GM19099 (cell line): ENCODE data around the gene TAB3.

Source experiments
- POLR2A ChIP-seq: IDR thresholded peaks from 3 replicates; pipeline ENCODE4 v1.6.1; 2011; ENCODE audit warnings: low read depth; ENCODE audit not compliant: insufficient read length; ENCODE audit errors: extremely low read depth

Gene TAB3, protein sequence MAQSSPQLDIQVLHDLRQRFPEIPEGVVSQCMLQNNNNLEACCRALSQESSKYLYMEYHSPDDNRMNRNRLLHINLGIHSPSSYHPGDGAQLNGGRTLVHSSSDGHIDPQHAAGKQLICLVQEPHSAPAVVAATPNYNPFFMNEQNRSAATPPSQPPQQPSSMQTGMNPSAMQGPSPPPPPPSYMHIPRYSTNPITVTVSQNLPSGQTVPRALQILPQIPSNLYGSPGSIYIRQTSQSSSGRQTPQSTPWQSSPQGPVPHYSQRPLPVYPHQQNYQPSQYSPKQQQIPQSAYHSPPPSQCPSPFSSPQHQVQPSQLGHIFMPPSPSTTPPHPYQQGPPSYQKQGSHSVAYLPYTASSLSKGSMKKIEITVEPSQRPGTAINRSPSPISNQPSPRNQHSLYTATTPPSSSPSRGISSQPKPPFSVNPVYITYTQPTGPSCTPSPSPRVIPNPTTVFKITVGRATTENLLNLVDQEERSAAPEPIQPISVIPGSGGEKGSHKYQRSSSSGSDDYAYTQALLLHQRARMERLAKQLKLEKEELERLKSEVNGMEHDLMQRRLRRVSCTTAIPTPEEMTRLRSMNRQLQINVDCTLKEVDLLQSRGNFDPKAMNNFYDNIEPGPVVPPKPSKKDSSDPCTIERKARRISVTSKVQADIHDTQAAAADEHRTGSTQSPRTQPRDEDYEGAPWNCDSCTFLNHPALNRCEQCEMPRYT

DNA sequence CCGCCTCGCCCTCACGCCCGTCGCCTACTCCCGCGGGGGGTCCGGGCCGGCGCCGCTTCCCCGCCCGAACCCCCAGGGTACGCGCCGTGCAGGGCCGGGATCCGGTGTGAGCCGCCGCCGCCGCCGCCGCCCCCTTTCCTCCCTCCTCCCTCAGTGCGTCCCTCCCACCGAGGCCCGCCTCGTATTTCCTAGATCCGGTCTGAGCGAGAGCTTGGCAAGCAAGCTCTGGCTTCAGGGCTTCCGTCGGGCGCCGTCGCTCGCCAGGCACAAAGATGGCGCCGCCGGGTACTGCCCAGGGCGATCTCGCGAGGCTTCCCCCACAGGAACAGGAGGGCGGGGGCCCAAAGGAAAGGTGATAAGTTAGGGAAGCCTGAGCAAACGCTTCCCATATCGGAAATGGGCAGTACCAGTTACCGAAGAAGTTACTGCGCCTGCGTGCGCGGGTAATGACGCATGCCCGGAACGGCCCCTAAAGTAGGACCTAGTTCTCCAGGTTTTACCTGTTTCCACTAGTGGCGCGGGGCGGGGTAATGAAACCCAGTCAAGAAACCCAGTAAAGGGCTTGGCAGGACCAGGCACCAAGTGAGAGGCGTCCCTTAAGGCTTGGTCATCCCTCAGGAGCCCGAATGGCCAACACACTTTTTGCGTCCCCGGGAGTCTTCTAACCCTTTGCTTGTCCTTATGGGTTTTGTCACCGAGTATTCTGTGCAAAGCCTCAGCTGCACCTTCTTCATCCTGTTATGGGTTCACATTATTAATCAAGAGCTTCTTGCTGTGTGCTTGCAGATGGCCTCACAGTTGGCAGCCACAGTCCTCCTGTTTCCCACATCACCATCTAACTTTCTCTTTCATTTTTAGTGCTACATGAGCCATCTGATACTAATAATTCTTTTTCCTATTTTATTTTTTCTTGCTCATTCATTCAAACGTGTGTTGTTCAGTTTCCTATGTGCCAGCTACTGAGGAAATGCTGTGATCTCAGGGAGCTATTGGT lies at the start of gene TAB3:
TSS of gene TAB3 (minus strand) at position 108 of the 994 bp plus-strand sequence. CDS start 29,666 bp downstream, outside the sequence.
- peak; percentile 55 for TF ChIP-seq POLR2A

DNA sequence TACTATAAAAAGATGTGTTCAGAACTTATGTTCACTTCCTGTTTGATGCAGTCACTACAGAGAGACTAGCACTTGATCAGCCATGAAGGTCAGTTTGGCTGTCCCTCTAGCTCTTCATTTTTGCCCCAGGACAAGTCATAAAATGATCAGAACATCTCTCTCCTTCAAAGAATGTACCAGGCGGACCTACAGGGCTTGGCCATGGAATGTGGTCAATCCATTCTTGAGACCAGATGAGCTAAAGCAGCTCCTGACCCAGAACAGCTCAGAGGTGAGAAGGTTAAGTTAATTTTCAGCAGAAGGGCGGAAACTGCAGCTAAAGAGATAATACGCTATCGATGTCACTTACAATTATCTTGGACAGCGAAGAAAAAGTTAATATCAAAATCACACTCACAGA lies 49.2 kb upstream of the TAB3 start:
- TF ChIP-seq POLR2A = no peak

DNA sequence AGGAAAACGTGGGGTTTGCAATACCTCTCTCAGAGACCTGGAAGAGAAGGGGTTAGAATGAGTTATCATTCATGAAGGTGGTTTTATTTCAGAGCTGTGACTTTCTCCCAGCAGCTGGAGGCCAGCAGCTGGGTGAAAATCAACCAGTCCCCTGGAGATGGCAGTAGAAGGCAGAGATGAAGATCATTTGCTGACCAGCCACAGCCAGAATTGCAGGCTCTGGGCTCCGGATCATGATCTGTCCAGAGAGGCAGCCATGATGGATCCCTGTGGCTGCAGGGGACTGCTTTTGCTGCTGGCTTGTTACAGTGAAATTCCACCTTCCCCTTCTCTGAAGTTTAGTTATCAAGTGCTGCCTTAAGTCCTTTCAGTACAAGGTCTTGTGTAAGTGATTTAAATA lies 46.9 kb upstream of the TAB3 start:
- TF ChIP-seq POLR2A = no peak

DNA sequence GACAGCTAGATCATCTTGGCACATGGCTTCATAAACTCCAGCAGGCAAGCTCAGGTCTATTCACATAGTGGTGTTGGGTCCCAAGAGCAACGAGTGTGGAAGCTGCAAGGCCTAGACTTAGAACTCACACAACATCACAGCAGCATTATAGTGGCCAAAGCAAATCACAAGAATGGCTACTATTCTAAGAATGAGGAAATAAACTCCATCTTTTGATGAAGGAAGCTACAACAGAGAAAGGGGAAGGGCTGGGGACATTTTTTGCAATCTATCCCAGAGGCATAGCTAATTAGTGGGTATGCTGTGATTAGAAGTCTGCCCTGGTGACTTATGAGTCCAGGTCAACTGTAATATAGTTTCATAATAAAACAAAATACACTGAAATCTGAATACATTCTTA lies 42.9 kb upstream of the TAB3 start:
- TF ChIP-seq POLR2A = no peak

DNA sequence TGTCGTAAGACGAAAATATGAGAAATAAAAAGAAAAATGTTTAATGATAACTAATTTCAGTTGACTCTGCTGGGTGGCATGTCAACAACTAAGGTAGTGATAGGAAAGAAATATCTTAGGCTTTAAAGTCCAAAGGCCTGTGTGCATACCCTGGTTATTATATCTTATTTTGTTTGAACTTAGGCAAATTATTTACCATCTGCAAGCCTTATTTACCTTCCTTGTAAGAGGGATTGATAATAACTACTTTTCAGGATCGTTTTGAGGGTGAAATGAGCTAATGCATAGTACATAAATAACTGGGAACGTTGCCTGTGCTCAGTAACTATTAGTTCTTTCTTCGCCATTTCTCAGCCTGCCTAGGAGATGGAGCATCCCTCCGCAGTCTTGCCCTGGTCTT lies 41.6 kb upstream of the TAB3 start:
- no peak for TF ChIP-seq POLR2A

DNA sequence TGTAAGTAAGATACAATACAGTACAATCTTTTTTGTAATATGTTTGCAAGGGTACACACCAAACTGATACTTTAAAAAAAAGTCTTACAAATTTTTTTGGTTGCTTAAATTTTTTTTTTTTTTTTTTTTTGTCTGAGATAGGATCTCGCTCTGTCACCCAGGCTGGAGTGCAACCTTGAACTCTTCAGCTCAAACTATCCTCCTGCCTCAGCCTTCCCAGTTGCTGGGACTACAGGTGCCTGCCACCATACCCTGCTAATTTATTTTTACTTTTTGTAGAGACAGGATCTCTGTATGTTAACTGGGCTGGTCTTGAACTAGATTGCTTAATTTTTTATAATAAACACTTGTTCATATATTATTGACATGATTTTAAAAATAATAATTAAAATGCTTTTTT lies 41.1 kb upstream of the TAB3 start:
- no peak for TF ChIP-seq POLR2A

DNA sequence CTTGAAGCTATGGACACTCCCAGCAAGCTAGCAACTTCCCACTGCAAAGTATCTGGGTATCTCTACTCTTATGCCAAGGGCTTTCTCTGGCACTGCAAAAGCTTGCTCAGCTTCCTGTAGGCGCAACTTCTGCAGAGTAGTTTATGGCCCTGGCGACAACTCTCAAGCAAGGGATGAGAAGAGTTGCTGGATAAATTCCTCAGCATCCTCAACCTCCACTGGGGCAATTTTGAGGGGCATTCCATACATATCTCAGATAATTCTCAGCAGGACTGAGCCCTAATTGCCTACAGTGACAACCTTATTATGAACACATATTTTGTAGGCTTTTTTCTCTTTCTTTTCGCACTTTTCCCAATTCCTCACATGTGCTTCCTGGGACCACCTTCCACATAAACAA lies 31.2 kb upstream of the TAB3 start:
- TF ChIP-seq POLR2A = no peak

DNA sequence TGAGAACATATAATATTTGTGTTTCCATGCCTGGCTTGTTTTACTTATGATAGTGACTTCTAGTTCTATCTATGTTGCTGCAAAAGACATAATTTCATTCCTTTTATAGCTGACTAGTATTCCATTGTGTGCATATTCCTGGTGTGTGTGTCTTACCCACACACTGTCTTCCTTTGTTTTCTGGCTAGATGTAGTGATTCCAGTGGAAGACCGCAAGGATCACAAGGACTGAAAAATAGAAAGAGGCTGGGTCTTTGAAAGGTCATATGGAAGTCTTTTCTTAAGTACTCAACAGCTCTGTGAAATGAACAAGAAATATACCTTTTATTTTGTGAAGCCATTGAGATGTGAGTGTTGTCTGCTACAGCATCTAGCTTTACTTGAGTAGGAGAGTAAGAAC lies 29.4 kb upstream of the TAB3 start:
- no peak for TF ChIP-seq POLR2A

DNA sequence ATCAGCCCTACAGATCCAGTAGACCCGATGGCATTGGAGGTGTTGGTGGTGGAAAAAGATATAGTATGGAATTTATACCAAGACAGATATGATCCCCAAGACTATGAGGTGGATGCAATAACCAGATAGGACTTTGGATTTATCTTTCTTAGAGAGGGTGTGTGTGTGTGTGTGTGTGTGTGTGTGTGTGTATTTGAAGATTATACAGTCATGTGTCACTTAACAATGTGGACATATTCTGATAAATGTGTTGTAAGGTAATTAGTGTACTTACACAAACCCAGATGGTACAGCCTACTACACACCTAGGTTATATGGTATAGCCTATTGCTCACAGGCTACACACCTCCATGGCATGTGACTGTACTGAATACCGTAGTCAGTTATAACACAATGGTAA lies 24.4 kb upstream of the TAB3 start:
- TF ChIP-seq POLR2A = no peak

DNA sequence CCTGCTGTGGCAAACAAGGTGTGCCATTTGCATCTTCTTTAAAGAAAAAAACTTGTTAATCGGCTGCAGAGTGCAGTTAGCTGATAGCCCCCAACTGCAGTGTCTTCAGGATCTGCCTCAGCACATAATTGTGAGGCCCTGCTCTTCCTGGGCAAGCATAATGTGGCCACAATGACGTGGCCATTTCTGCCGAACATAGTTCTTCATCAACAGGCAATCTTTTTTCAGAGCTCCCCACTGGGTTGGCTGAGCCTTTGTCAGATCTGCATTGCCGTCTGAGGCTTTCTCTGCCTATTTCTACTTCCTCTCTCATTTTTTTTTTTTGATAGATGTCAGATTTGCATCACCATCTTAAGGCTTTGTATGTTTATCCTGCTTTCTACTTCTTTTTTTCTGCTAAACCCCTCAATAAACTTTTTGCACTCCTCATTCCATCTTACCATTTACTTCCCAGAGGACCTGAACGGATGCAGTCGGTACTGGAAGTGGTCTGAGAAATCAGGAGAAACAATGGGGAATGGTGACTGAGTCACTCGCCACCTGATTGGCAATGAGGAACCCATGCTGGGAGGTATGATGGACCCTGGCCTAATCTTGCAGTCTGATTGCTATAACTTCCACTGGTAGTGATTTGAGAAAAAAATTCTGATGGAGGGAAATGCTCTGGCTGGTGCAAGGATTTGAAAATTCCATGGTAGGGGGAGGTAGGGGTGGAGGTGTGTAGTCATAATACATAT lies 21.2 kb upstream of the TAB3 start:
- TF ChIP-seq POLR2A = no peak

DNA sequence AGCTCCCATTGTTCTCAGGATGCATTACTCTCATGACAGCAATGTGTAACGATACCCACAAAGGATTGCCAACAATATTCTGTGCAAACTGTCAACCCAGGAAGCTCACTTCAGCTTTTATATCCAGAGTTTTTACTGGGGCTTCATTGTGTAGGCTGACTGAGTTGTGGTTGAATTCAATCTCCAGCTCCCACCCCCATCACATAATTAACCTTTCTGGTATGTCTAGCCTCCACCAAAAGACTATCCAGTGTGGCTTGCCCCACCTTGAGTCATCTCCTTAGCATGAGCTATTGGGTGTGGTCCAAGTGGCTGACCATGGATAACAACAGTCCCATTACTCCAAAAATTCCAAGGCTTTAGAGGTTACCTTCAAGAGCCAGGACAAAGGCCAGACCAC lies 17.7 kb upstream of the TAB3 start:
- TF ChIP-seq POLR2A = no peak

DNA sequence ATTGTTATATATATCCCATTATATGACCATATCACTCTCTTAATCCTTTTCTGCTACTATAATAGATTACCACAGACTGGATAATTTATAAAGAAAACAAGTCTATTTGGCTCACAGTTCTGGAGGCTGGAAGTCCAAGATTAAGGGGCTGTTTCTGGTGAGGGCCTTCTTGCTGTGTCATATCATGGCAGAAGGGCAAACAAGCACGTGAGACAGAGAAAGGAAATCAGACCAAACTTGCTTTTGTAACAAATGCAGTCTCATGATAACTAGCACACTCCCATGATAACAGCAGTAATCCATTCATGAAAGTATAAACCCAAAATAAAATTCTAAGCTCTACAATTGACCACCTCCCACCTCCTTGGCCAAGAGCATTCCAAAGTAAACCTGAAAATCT lies 16.3 kb upstream of the TAB3 start:
- no peak for TF ChIP-seq POLR2A

DNA sequence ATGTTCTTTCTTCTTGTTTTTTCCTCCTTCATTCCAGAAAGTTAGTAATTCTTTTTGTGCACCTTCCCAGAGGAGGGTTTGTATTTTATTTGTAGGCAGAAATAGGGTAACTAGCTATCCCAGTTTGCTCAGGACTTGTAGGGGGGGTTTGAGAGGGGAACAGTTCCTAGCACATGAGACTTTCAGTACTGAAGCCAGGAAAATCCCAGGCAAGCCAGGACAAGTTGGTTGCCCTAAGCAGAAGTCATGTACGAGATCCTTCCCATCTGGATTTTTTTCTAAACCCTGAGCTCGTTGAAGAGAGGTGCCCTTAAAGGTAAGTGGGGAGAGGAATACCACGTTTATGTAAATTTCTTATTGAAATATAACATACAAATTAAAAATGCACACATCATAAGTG lies 15.6 kb upstream of the TAB3 start:
- TF ChIP-seq POLR2A = no peak

DNA sequence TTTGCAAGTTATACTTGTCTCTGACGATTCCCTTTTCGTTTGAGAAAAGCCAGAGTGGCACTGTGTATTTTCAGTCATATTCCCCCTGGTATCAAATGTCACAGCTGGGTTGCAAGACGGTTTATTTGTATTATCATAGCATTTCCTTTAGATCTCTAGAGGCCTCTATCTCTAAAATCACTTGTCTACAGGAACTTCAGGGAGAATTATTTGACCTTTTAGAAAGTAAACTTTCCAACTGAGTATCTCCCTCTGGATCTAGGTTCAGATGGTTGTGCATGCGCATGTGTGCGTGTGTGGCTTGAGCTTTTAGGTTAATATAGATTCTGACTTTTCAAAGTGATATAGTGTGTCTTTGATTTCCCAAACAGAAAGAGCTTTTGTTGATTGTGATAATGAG lies 15.1 kb upstream of the TAB3 start:
- no peak for TF ChIP-seq POLR2A
